IMR-90 (cell line): ENCODE results near the gene CC2D1A. TPM values are rescaled to one million over a fixed set of nuclear protein-coding genes. Genes with fewer than 3 reads are reported as not detected.

ENCODE experiments used
- ATAC-seq: fragments of 200-7000 bp; cut with Tn5 transposase; 2 replicates; pipeline ENCODE4 v1.9.1; 2020; ENCODE audit warnings: low read depth, mild to moderate bottlenecking, moderate library complexity
- BruUV-seq: library from RNA; stranded (reverse); fragments of 400-500 nt; replicated peaks from 2 replicates; lab custom pipeline; 2021; lab: Mats Ljungman, UMichigan
- CTCF ChIA-PET: fragments of 300-600 bp; formaldehyde crosslinking; extraction: SDS; loops from one replicate; lab custom pipeline; 2021; ENCODE audit warnings: antibody characterized with exemption; lab: Yijun Ruan, JAX
- POLR2A ChIA-PET: fragments of 300-600 bp; sonication (Branson Sonifier 250); formaldehyde crosslinking; loops from one replicate; lab custom pipeline; 2022; ENCODE audit warnings: antibody characterized with exemption; ENCODE audit not compliant: unreplicated experiment; lab: Charles Lee
- DNase-seq: peaks from one replicate; pipeline ENCODE4 v3.0.0; 2013
- H2AFZ ChIP-seq: replicated peaks from 2 replicates; pipeline ENCODE3; 2013; ENCODE audit warnings: low read length, mild to moderate bottlenecking; ENCODE audit not compliant: poor library complexity
- H2AK5ac ChIP-seq: 2 replicates; pipeline ENCODE4 v1.6.1; 2013; ENCODE audit warnings: low read depth, low read length, inconsistent platforms
- H2AK9ac ChIP-seq: replicated peaks from 2 replicates; pipeline ENCODE3; 2013; ENCODE audit warnings: mild to moderate bottlenecking, low read depth, low read length, moderate library complexity; ENCODE audit not compliant: poor library complexity
- H2BK120ac ChIP-seq: 2 replicates; pipeline ENCODE4 v1.6.1; 2013; ENCODE audit warnings: low read depth, low read length, inconsistent platforms
- H2BK15ac ChIP-seq: 3 replicates; pipeline ENCODE4 v1.6.1; 2013; ENCODE audit warnings: low read depth, low read length, inconsistent platforms
- H2BK20ac ChIP-seq: 2 replicates; pipeline ENCODE4 v1.6.1; 2013; ENCODE audit warnings: low read depth, mild to moderate bottlenecking, inconsistent platforms, low read length, moderate library complexity
- H2BK5ac ChIP-seq: 2 replicates; pipeline ENCODE4 v1.6.1; 2013; ENCODE audit warnings: mild to moderate bottlenecking, low read depth, low read length, inconsistent platforms; ENCODE audit not compliant: poor library complexity, severe bottlenecking
- H3K14ac ChIP-seq: replicated peaks from 2 replicates; pipeline ENCODE4 v1.6.1; 2013; ENCODE audit warnings: low read depth, low read length, inconsistent platforms
- H3K18ac ChIP-seq: 2 replicates; pipeline ENCODE4 v1.6.1; 2013; ENCODE audit warnings: low read depth, low read length, control low read depth
- H3K23ac ChIP-seq: 2 replicates; pipeline ENCODE4 v1.6.1; 2013; ENCODE audit warnings: low read depth, low read length, inconsistent platforms
- H3K27ac ChIP-seq: 2 replicates; pipeline ENCODE4 v1.5.1; 2013; ENCODE audit warnings: mild to moderate bottlenecking, control low read depth, low read length; ENCODE audit not compliant: insufficient read depth
- H3K27me3 ChIP-seq: 2 replicates; pipeline ENCODE4 v1.6.1; 2013; ENCODE audit warnings: low read length; ENCODE audit not compliant: control insufficient read depth, insufficient read depth
- H3K36me3 ChIP-seq: 2 replicates; pipeline ENCODE4 v1.6.1; 2013; ENCODE audit warnings: low read length, mixed read lengths; ENCODE audit not compliant: control insufficient read depth, insufficient read depth
- H3K4ac ChIP-seq: 2 replicates; pipeline ENCODE4 v1.6.1; 2013; ENCODE audit warnings: low read depth, low read length, inconsistent platforms
- H3K4me1 ChIP-seq: 2 replicates; pipeline ENCODE4 v1.6.1; 2013; ENCODE audit warnings: low read length, mixed read lengths; ENCODE audit not compliant: control insufficient read depth, insufficient read depth
- H3K4me2 ChIP-seq: 2 replicates; pipeline ENCODE4 v1.6.1; 2013; ENCODE audit warnings: low read depth, mild to moderate bottlenecking, control low read depth, low read length, moderate library complexity
- H3K4me3 ChIP-seq: 2 replicates; pipeline ENCODE4 v1.5.1; 2013; ENCODE audit warnings: low read depth, mild to moderate bottlenecking, control low read depth, low read length, moderate library complexity; ENCODE audit not compliant: insufficient read depth
- H3K56ac ChIP-seq: 2 replicates; pipeline ENCODE4 v1.6.1; 2013; ENCODE audit warnings: low read length, inconsistent platforms; ENCODE audit not compliant: insufficient read depth; ENCODE audit errors: extremely low read depth
- H3K79me1 ChIP-seq, 2 experiments: 2 replicates each; pipeline ENCODE4 v1.6.1; 2013; ENCODE audit warnings: low read length in 2 of 2, inconsistent platforms in 1 of 2, low read depth in 1 of 2
- H3K9ac ChIP-seq: 2 replicates; pipeline ENCODE4 v1.6.1; 2013; ENCODE audit warnings: low read depth, low read length, control low read depth
- H3K9me1 ChIP-seq: 2 replicates; pipeline ENCODE4 v1.6.1; 2013; ENCODE audit warnings: low read length, inconsistent platforms; ENCODE audit not compliant: insufficient read depth
- H3K9me3 ChIP-seq: 2 replicates; pipeline ENCODE4 v1.6.1; 2013; ENCODE audit warnings: low read length; ENCODE audit not compliant: control insufficient read depth, insufficient read depth
- H4K20me1 ChIP-seq: 2 replicates; pipeline ENCODE4 v1.6.1; 2013; ENCODE audit warnings: low read length, inconsistent platforms; ENCODE audit not compliant: insufficient read depth
- H4K5ac ChIP-seq: 2 replicates; pipeline ENCODE4 v1.6.1; 2013; ENCODE audit warnings: mild to moderate bottlenecking, low read depth, low read length, control low read depth
- H4K8ac ChIP-seq, 2 experiments: 2 replicates each; pipeline ENCODE4 v1.6.1; 2013; ENCODE audit warnings: low read depth in 2 of 2, low read length in 2 of 2, control low read depth in 1 of 2, inconsistent platforms in 1 of 2
- H4K91ac ChIP-seq: 2 replicates; pipeline ENCODE4 v1.6.1; 2013; ENCODE audit warnings: low read depth, low read length, inconsistent platforms; ENCODE audit not compliant: insufficient read depth
- BHLHE40 ChIP-seq: fragments of 150-350 bp; IDR thresholded peaks from 2 replicates; pipeline ENCODE4 v1.6.1; 2016; ENCODE audit warnings: mild to moderate bottlenecking, low read depth, low read length
- FOS ChIP-seq: fragments of 150-350 bp; IDR thresholded peaks from 2 replicates; pipeline ENCODE4 v1.6.1; 2016; ENCODE audit warnings: low read depth, low read length
- MAZ ChIP-seq: IDR thresholded peaks from 2 replicates; pipeline ENCODE4 v1.6.1; 2012; ENCODE audit warnings: low read depth, mild to moderate bottlenecking, low read length, improper control_type of control experiment, moderate library complexity, borderline replicate concordance
- POLR2A ChIP-seq: IDR thresholded peaks from 2 replicates; pipeline ENCODE4 v1.6.1; 2012; ENCODE audit warnings: mild to moderate bottlenecking, low read depth, low read length
- RAD21 ChIP-seq: IDR thresholded peaks from 2 replicates; pipeline ENCODE4 v1.6.1; 2012; ENCODE audit warnings: low read length, improper control_type of control experiment
- RFX5 ChIP-seq: IDR thresholded peaks from 2 replicates; pipeline ENCODE4 v1.8.0; 2012; ENCODE audit warnings: low read depth, mild to moderate bottlenecking, low read length, moderate library complexity
- WGBS, 2 experiments: methylation state at CpG; one replicate each; pipeline versions ENCODE4 v1.1.5 to v1.1.7; 2013; ENCODE audit warnings: missing lambda C conversion rate in 2 of 2; ENCODE audit not compliant: insufficient read length in 1 of 2; ENCODE audit errors: extremely low coverage in 2 of 2; 5-methylcytosine and 5-hydroxymethylcytosine counted together
- dilution Hi-C: fragments of 300-500 bp; cut with HindIII; formaldehyde crosslinking; loops from one replicate; pipeline ENCODE4 v1.14.3; 2018; ENCODE audit warnings: low sequenced_read_pairs; ENCODE audit not compliant: unreplicated experiment
- in situ Hi-C: fragments of 300-500 bp; cut with MboI; formaldehyde crosslinking; loops from 3 replicates; pipeline ENCODE4 v1.14.3; 2019; ENCODE audit warnings: low sequenced_read_pairs, inconsistent platforms, mixed read lengths
- intact Hi-C: fragments of 100-400 bp; cut with micrococcal nuclease; formaldehyde crosslinking; loops from 2 replicates; pipeline ENCODE4 v1.10.0; 2022
- polyA plus RNA-seq, 3 experiments: library from polyadenylated mRNA; depleted of rRNA; stranded (reverse); fragments of >200 nt; gene quantifications; 2 replicates each; pipeline ENCODE4 v1.2.3, GENCODE V29; 2012; ENCODE audit warnings: low replicate concordance in 1 of 3
- total RNA-seq: library from RNA; depleted of rRNA; stranded (reverse); fragments of >200 nt; gene quantifications from 2 replicates; pipeline ENCODE4 v1.2.3, GENCODE V29; 2012

Gene CC2D1A
- total and polyA plus RNA-seq, 2 of the 4 experiments (the other 2 are of a cell fraction) = 4.1 to 14.7 TPM

DNA sequence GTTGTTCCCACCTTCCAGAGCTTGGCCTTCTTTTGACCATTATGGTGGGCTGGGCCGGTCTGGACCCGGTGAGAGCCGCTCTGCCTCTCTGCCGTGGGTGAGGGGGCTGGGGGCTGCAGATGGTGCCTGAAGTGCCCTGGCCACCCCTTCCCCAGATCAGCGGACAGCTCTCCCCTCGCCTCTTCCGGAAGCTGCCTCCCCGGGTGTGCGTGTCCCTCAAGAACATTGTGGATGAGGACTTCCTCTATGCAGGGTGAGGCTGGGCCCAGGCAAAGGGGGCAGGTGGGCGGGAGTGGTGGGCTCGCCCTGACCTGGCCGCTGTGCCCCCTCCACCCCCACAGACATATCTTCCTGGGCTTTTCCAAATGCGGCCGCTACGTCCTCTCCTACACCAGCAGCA is 48.2 kb downstream of the CC2D1A start:
- H3K79me1 ChIP-seq = peaks cover 13 to 39% of the 10 kb centered on the region in 2 experiments
- no peak overlapping the region for H3K56ac ChIP-seq
- ChIA-PET CTCF (no interaction called here), POLR2A (no interaction called here)
- H3K36me3 ChIP-seq = peaks cover 33% of the 10 kb centered on the region
- no peak overlapping the region for H2BK20ac ChIP-seq
- dilution Hi-C loops (no loop called here), intact Hi-C loops (no loop called here), in situ Hi-C loops (no loop called here)
- no peaks in the 10 kb centered on the region for H3K9me3 ChIP-seq
- no peak overlapping the region for H3K4me2 ChIP-seq
- no peak overlapping the region for H4K8ac ChIP-seq
- 0 out of 2 replicates have a peak, but pooled peaks cover 4% of the 10 kb centered on the region for H3K9me1 ChIP-seq
- peak overlapping the region; percentile 66 for H2AK9ac ChIP-seq
- no peak overlapping the region for H3K18ac ChIP-seq
- H3K4me1 ChIP-seq = peaks cover 3% of the 10 kb centered on the region; the same call in 1 of the 2 replicates
- no peaks in the 10 kb centered on the region for H3K27me3 ChIP-seq
- no peak overlapping the region for H2BK5ac ChIP-seq
- no peak overlapping the region for H3K9ac ChIP-seq
- 100% methylated on average over 2 of the region's 15 CpGs; no CpG with 5 or more reads in 1 of the 2 experiments for WGBS, 2 experiments
- H2BK120ac ChIP-seq = no peak overlapping the region
- TF ChIP-seq FOS (no peak), POLR2A (no peak), RAD21 (no peak), RFX5 (no peak), BHLHE40 (no peak), MAZ (no peak)
- peaks cover 12% of the 10 kb centered on the region for H4K20me1 ChIP-seq
- no peak overlapping the region for H2AFZ ChIP-seq
- no peak overlapping the region for H2AK5ac ChIP-seq
- no TSS peak for BruUV-seq
- no peak overlapping the region for H3K14ac ChIP-seq
- DNase-seq (no peak), ATAC-seq (no peak)
- no peak overlapping the region for H3K23ac ChIP-seq
- H2BK15ac ChIP-seq = no peak overlapping the region
- H3K4ac ChIP-seq = no peak overlapping the region
- H4K5ac ChIP-seq = no peak overlapping the region
- H4K91ac ChIP-seq = no peak overlapping the region
- no peak overlapping the region for H3K27ac ChIP-seq
- no peak overlapping the region for H3K4me3 ChIP-seq
